Peyer's patch (tissue), 4 donors: Measurements from ENCODE around the gene TCHHL1.

Experiments used
- POLR2A ChIP-seq, 2 donors: fragments of 450-650 bp; IDR thresholded peaks; one replicate each; pipeline ENCODE4 v1.5.1; 2017; ENCODE audit warnings: antibody characterized with exemption in 2 of 2, mild to moderate bottlenecking in 2 of 2, moderate library complexity in 2 of 2
- TF ChIP-seq, protein P1 (sequence below), 6 experiments: fragments of 450-650 bp in 4 of 6; fragments of 200-600 bp in 2 of 6; sonication (generic) in 1 of 6; IDR thresholded peaks; one replicate each; pipeline ENCODE4 v1.5.1; 2017 to 2019; ENCODE audit warnings: antibody characterized with exemption in 6 of 6, mild to moderate bottlenecking in 3 of 6, moderate library complexity in 1 of 6

GRCh38 chr1:152109231-152109997 lies 20.6 kb upstream of the TCHHL1 start:
- no peak for TF ChIP-seq POLR2A (IDR thresholded peaks at IDR 0.05)
- TF ChIP-seq, protein P1, sequence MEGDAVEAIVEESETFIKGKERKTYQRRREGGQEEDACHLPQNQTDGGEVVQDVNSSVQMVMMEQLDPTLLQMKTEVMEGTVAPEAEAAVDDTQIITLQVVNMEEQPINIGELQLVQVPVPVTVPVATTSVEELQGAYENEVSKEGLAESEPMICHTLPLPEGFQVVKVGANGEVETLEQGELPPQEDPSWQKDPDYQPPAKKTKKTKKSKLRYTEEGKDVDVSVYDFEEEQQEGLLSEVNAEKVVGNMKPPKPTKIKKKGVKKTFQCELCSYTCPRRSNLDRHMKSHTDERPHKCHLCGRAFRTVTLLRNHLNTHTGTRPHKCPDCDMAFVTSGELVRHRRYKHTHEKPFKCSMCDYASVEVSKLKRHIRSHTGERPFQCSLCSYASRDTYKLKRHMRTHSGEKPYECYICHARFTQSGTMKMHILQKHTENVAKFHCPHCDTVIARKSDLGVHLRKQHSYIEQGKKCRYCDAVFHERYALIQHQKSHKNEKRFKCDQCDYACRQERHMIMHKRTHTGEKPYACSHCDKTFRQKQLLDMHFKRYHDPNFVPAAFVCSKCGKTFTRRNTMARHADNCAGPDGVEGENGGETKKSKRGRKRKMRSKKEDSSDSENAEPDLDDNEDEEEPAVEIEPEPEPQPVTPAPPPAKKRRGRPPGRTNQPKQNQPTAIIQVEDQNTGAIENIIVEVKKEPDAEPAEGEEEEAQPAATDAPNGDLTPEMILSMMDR (IDR thresholded peaks at IDR 0.05), result no peak
